K562 (cell line): ENCODE measurements around the gene IPCEF1. TPM values are rescaled to one million over a fixed set of nuclear protein-coding genes. Genes with fewer than 3 reads are reported as not detected.

Experiments used
- ATAC-seq: fragments of 200-7000 bp; cut with Tn5 transposase; 3 replicates; pipeline ENCODE4 v1.9.1; 2020; ENCODE audit warnings: moderate library complexity
- BruUV-seq: library from RNA; stranded (reverse); fragments of 400-500 nt; replicated peaks from 2 replicates; lab custom pipeline; 2021; lab: Mats Ljungman, UMichigan
- CTCF ChIA-PET: fragments of 300-600 bp; formaldehyde crosslinking; extraction: SDS; loops from one replicate; lab custom pipeline; 2021; ENCODE audit warnings: low intra/inter-chr PET ratio; lab: Yijun Ruan, JAX
- POLR2A ChIA-PET: fragments of 300-600, 350-650 bp; sonication (Branson Sonifier 250); formaldehyde crosslinking; extraction: SDS; loops from one replicate; lab custom pipeline; 2021; ENCODE audit warnings: antibody characterized with exemption, inconsistent platforms; lab: Yijun Ruan, JAX
- DNase-seq, 4 experiments: peaks; one replicate each; pipeline versions ENCODE4 v3.0.0 to v3.0.0-alpha.2; 2011 to 2018; ENCODE audit warnings: low spot score in 3 of 4, mixed read lengths in 3 of 4; ENCODE audit errors: extremely low read depth in 1 of 4
- FAIRE-seq: peaks from 2 replicates; lab custom pipeline; 2011; peaks lifted over from hg19 to GRCh38; lab: Jason Lieb, UNC
- H2AFZ ChIP-seq: 2 replicates; pipeline ENCODE4 v1.6.0; 2011; ENCODE audit warnings: low read depth, low read length, control low read depth, inconsistent platforms
- H3K27ac ChIP-seq: fragments of 200-600 bp; 3 replicates; pipeline ENCODE4 v1.8.0; 2011; ENCODE audit warnings: low read depth, mild to moderate bottlenecking, control low read depth, inconsistent platforms, low read length, moderate library complexity, mixed read lengths; ENCODE audit errors: extremely low read depth
- H3K27me3 ChIP-seq, 2 experiments: fragments of 300-600 bp in 1 of 2; 2 replicates in 1 of 2; 3 replicates in 1 of 2; pipeline versions ENCODE4 v1.6.0 to v1.8.0; 2011; ENCODE audit warnings: inconsistent platforms in 2 of 2, low read length in 2 of 2, mild to moderate bottlenecking in 1 of 2, mixed read lengths in 1 of 2, moderate library complexity in 1 of 2; ENCODE audit not compliant: control insufficient read depth in 2 of 2, insufficient read depth in 2 of 2
- H3K36me3 ChIP-seq: fragments of 300-600 bp; 3 replicates; pipeline ENCODE4 v1.8.0; 2011; ENCODE audit warnings: mild to moderate bottlenecking, low read length, inconsistent platforms; ENCODE audit not compliant: control insufficient read depth, insufficient read depth
- H3K4me1 ChIP-seq, 2 experiments: fragments of 200-600 bp in 1 of 2; replicated peaks in 1 of 2; 2 replicates in 1 of 2; 3 replicates in 1 of 2; pipeline versions ENCODE4 v1.5.1 to v1.8.0; 2011; ENCODE audit warnings: inconsistent platforms in 2 of 2, low read length in 2 of 2, mild to moderate bottlenecking in 1 of 2, mixed read lengths in 1 of 2, moderate library complexity in 1 of 2; ENCODE audit not compliant: control insufficient read depth in 2 of 2, insufficient read depth in 2 of 2
- H3K4me2 ChIP-seq: 2 replicates; pipeline ENCODE4 v1.6.1; 2011; ENCODE audit warnings: low read length, control low read depth, inconsistent platforms, mixed read lengths; ENCODE audit not compliant: insufficient read depth
- H3K4me3 ChIP-seq: fragments of 200-600 bp; sonication (generic), shearing (Covaris generic); 2 replicates; pipeline ENCODE4 v1.5.1; 2016; ENCODE audit warnings: control low read depth, inconsistent platforms
- H3K79me2 ChIP-seq: fragments of 200-600 bp; 3 replicates; pipeline ENCODE4 v1.8.0; 2011; ENCODE audit warnings: low read length, inconsistent platforms; ENCODE audit not compliant: control insufficient read depth, insufficient read depth
- H3K9ac ChIP-seq, 2 experiments: 2 replicates each; pipeline versions ENCODE4 v1.6.0 to v1.6.1; 2011; ENCODE audit warnings: low read depth in 2 of 2, low read length in 2 of 2, control low read depth in 1 of 2, inconsistent platforms in 1 of 2, mild to moderate bottlenecking in 1 of 2, mixed read lengths in 1 of 2; ENCODE audit not compliant: insufficient read depth in 1 of 2
- H3K9me1 ChIP-seq: one replicate; pipeline ENCODE4 v1.6.0; 2011; ENCODE audit warnings: inconsistent platforms, mild to moderate bottlenecking, low read length, moderate library complexity; ENCODE audit not compliant: control insufficient read depth, insufficient read depth
- H3K9me3 ChIP-seq: replicated peaks from 2 replicates; pipeline ENCODE4 v1.5.1; 2011; ENCODE audit warnings: low read depth, low read length, inconsistent platforms; ENCODE audit not compliant: control insufficient read depth, insufficient read depth
- H4K20me1 ChIP-seq: replicated peaks from 2 replicates; pipeline ENCODE4 v1.6.1; 2011; ENCODE audit warnings: low read length, inconsistent platforms, mixed read lengths; ENCODE audit not compliant: control insufficient read depth, insufficient read depth
- ATF3 ChIP-seq, 2 experiments: fragments of 450-650 bp in 1 of 2; sonication (generic) in 1 of 2; formaldehyde crosslinking in 1 of 2; IDR thresholded peaks in 1 of 2; conservative IDR thresholded peaks in 1 of 2; 2 replicates each; pipeline versions ENCODE4 v1.6.1 to v1.8.1; 2016 to 2023; ENCODE audit warnings: mild to moderate bottlenecking in 2 of 2, moderate library complexity in 2 of 2, inconsistent platforms in 1 of 2, missing genetic modification reagents in 1 of 2
- CLOCK ChIP-seq: fragments of 250-450 bp; sonication (Bioruptor Pico); IDR thresholded peaks from 2 replicates; pipeline ENCODE4 v1.4.0; 2020; ENCODE audit warnings: mild to moderate bottlenecking, moderate library complexity, borderline replicate concordance
- HSF4 ChIP-seq: fragments of 250-450 bp; sonication (Bioruptor Pico); IDR thresholded peaks from 2 replicates; pipeline ENCODE4 v2.1.2; 2022; ENCODE audit warnings: mild to moderate bottlenecking, moderate library complexity, borderline replicate concordance
- RBM25 ChIP-seq: fragments of 200-400 bp; formaldehyde crosslinking; IDR thresholded peaks from 2 replicates; pipeline ENCODE4 v1.6.1; 2018; ENCODE audit warnings: low read length, low read depth, moderate library complexity; ENCODE audit not compliant: severe bottlenecking
- ZBTB40 ChIP-seq, 2 experiments: fragments of 450-650 bp in 1 of 2; sonication (generic) in 1 of 2; formaldehyde crosslinking in 1 of 2; IDR thresholded peaks; 2 replicates each; pipeline versions ENCODE4 v1.7.1 to v1.9.0; 2016 to 2022; ENCODE audit warnings: inconsistent platforms in 1 of 2, mild to moderate bottlenecking in 1 of 2, missing genetic modification reagents in 1 of 2
- WGBS: fragments of 100-300 bp; shearing (Covaris generic); methylation state at CpG from one replicate; pipeline ENCODE4 v1.1.6; 2016; ENCODE audit warnings: low coverage, mixed read lengths; ENCODE audit not compliant: insufficient coverage; ENCODE audit errors: missing lambda C conversion rate; 5-methylcytosine and 5-hydroxymethylcytosine counted together
- in situ Hi-C: fragments of 300-500 bp; cut with MboI; formaldehyde crosslinking; loops from 4 replicates; pipeline ENCODE4 v1.15.0; 2018; ENCODE audit warnings: inconsistent platforms, mixed read lengths
- intact Hi-C: fragments of 100-400 bp; cut with micrococcal nuclease; formaldehyde crosslinking; loops from 2 replicates; pipeline ENCODE4 v1.14.2; 2022
- polyA plus RNA-seq, 8 experiments: library from polyadenylated mRNA; depleted of rRNA in 4 of 8; stranded (reverse) in 5 of 8; unstranded in 3 of 8; fragments of >200 nt; fragmentation: Nextera tagmentation in 2 of 8; fragmentation: Illumina TruSeq in 1 of 8; extraction: Ambion mirVana in 2 of 8; extraction: Trizol in 1 of 8; gene quantifications; 2 replicates each; pipeline versions ENCODE4 v1.2.1 to v1.2.3, GENCODE V29; 2011 to 2014; ENCODE audit warnings: inconsistent platforms in 1 of 8, missing spikeins in 1 of 8
- total RNA-seq, 7 experiments: library from RNA; depleted of rRNA in 6 of 7; stranded (reverse); fragments of >200 nt in 6 of 7; fragmentation: Illumina TruSeq in 2 of 7; extraction: Trizol in 2 of 7; gene quantifications; 2 replicates each; pipeline versions ENCODE4 v1.2.1 to v1.2.3, GENCODE V29; 2011 to 2021; ENCODE audit warnings: low replicate concordance in 1 of 7

Gene IPCEF1
- total and polyA plus RNA-seq, 9 of the 15 experiments (the other 6 are each of a cell fraction or from before 2014, with no cell fraction given) = 0.14 to 0.18 TPM; not detected in 7

GRCh38 chr6:154234019-154234772 is 122.4 kb downstream of the IPCEF1 start:
- CTCF ChIA-PET = no interaction called here
- no peak overlapping the region for H3K9ac ChIP-seq
- POLR2A ChIA-PET = no interaction called here
- no peaks in the 10 kb centered on the region for H3K9me1 ChIP-seq
- in situ Hi-C loops = no loop called here
- no peak overlapping the region for H3K4me2 ChIP-seq
- no peaks in the 10 kb centered on the region for H3K4me1 ChIP-seq
- intact Hi-C loops = no loop called here
- no peak overlapping the region for H2AFZ ChIP-seq
- no peaks in the 10 kb centered on the region for H4K20me1 ChIP-seq
- H3K27ac ChIP-seq = no peak overlapping the region
- 0% methylated on average over 4 of the region's 4 CpGs for WGBS
- H3K36me3 ChIP-seq = no peaks in the 10 kb centered on the region
- peaks cover 0 to 5% of the 10 kb centered on the region in 2 experiments; a peak in 1 of 5 replicates for H3K27me3 ChIP-seq
- no peaks in the 10 kb centered on the region for H3K9me3 ChIP-seq
- ATAC-seq (no peak), FAIRE-seq (no peak), DNase-seq (no peak)
- BruUV-seq = no TSS peak
- no peaks in the 10 kb centered on the region for H3K79me2 ChIP-seq
- no peak overlapping the region for H3K4me3 ChIP-seq
- TF ChIP-seq RBM25 (no peak), ZBTB40 (IDR thresholded peaks at IDR 0.05) (no peak), ZBTB40 (CRISPR knock-in tag; IDR thresholded peaks at IDR 0.05) (no peak), HSF4 (CRISPR knock-in tag) (no peak), CLOCK (CRISPR knock-in tag) (no peak), ATF3 (IDR thresholded peaks at IDR 0.05) (peak; percentile 30; the same call in 1 of the 2 replicates), ATF3 (CRISPR knock-in tag; conservative IDR thresholded peaks at IDR 0.05) (no peak)
